GM06990 (cell line): ENCODE data around the gene DDX1.
"Not testable (repeated sequence)": the region's sequence is repeated elsewhere in the genome, so short reads cannot be mapped to it uniquely, and the experiment has no call there.

ENCODE experiments used
- DNase-seq: peaks from one replicate; pipeline ENCODE4 v3.0.0-alpha.2; 2011; ENCODE audit not compliant: insufficient read length; ENCODE audit errors: extremely low read depth
- H3K27me3 ChIP-seq: replicated peaks from 2 replicates; pipeline ENCODE4 v1.6.0; 2011; ENCODE audit warnings: low read length; ENCODE audit not compliant: control insufficient read depth, insufficient read depth
- H3K36me3 ChIP-seq: 2 replicates; pipeline ENCODE4 v1.5.1; 2011; ENCODE audit warnings: low read length; ENCODE audit not compliant: control insufficient read depth, insufficient read depth
- H3K4me3 ChIP-seq: replicated peaks from 2 replicates; pipeline ENCODE4 v1.5.1; 2011; ENCODE audit warnings: low read depth, mild to moderate bottlenecking, control low read depth, low read length
- TF ChIP-seq, protein P1 (sequence below): IDR thresholded peaks from 2 replicates; pipeline ENCODE4 v1.5.1; 2011; ENCODE audit warnings: low read length, control low read depth, mild to moderate bottlenecking, inconsistent platforms; ENCODE audit not compliant: insufficient read depth, poor library complexity, severe bottlenecking

The DDX1 gene

DNA sequence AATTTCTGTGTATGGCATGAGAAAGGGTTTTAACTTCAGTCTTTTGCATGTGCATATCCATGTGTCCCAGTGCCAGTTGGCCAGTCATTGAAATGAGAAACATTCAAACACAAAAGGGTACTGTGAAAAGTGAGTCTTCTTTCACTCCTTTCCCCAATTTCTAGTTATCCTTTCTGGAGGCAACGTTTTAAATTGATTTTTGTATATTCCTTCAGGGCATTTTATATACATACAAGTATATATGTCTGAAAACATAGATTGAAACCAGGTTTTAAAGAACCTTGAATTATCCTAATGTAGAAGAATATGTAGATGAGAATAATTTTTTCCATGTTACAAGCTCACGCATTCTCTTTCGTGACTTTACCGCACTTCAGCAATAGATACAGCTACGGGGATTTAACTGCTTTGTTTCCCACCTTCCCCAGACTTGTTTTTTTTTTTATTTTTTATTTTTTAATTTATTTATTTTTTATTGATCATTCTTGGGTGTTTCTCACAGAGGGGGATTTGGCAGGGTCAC lies 18.8 kb downstream of the DDX1 start:
- H3K27me3 ChIP-seq = no peaks in the 10 kb centered on the region
- peaks cover 9% of the 10 kb centered on the region for H3K36me3 ChIP-seq
- no peak for DNase-seq
- H3K4me3 ChIP-seq = no peak overlapping the region
- TF ChIP-seq, protein P1, sequence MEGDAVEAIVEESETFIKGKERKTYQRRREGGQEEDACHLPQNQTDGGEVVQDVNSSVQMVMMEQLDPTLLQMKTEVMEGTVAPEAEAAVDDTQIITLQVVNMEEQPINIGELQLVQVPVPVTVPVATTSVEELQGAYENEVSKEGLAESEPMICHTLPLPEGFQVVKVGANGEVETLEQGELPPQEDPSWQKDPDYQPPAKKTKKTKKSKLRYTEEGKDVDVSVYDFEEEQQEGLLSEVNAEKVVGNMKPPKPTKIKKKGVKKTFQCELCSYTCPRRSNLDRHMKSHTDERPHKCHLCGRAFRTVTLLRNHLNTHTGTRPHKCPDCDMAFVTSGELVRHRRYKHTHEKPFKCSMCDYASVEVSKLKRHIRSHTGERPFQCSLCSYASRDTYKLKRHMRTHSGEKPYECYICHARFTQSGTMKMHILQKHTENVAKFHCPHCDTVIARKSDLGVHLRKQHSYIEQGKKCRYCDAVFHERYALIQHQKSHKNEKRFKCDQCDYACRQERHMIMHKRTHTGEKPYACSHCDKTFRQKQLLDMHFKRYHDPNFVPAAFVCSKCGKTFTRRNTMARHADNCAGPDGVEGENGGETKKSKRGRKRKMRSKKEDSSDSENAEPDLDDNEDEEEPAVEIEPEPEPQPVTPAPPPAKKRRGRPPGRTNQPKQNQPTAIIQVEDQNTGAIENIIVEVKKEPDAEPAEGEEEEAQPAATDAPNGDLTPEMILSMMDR = no peak

DNA sequence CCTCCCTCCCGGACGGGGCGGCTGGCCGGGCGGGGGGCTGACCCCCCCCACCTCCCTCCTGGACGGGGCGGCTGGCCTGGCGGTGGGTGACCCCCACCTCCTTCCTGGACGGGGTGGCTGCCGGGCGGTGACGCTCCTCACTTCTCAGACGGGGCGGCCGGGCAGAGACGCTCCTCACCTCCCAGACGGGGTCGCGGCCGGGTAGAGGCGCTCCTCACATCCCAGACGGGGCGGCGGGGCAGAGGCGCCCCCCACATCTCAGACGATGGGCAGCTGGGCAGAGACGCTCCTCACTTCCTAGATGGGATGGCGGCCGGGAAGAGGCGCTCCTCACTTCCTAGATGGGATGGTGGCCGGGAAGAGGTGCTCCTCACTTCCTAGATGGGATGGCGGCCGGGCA lies 20.4 kb downstream of the DDX1 start:
- not testable (repeated sequence) for H3K36me3 ChIP-seq, DNase-seq

DNA sequence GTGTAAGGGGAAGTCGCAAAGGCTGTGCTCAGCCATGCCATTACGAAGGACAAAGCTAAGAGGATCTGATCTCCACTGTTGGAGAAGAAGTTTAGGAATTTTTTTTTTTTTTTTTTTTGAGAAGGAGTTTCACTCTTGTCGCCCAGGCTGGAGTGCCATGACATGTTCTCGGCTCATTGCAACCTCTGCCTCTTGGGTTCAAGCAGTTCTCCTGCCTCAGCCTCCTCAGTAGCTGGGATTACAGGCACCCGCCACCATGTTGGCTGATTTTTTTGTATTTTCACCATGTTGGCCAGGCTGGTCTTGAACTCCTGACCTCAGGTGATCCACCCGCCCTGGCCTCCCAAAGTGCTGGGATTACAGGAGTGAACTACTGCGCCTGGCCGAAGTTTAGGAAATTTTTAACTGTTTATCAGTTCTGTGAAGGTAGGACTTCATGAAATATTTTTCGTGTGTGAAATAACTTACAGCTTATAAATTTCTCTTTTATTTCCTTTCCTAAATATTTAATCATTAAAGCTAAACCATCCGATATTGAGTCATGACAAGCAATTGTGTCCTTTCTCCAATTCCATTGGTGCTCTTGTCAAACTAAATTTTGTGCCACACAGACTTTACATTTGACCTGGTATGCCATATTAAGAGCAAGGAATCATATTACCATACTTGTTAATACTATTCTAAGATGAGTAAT lies 22.2 kb downstream of the DDX1 start:
- Histone ChIP-seq H3K36me3 (peaks cover 11% of the 10 kb centered on the region), H3K4me3 (no peak overlapping the region), H3K27me3 (no peaks in the 10 kb centered on the region)
- TF ChIP-seq, protein P1 = no peak
- no peak for DNase-seq

More for the DNA sequence above, 20.4 kb downstream of the DDX1 start:
- H3K4me3 ChIP-seq, H3K27me3 ChIP-seq: not testable (repeated sequence)

DNA sequence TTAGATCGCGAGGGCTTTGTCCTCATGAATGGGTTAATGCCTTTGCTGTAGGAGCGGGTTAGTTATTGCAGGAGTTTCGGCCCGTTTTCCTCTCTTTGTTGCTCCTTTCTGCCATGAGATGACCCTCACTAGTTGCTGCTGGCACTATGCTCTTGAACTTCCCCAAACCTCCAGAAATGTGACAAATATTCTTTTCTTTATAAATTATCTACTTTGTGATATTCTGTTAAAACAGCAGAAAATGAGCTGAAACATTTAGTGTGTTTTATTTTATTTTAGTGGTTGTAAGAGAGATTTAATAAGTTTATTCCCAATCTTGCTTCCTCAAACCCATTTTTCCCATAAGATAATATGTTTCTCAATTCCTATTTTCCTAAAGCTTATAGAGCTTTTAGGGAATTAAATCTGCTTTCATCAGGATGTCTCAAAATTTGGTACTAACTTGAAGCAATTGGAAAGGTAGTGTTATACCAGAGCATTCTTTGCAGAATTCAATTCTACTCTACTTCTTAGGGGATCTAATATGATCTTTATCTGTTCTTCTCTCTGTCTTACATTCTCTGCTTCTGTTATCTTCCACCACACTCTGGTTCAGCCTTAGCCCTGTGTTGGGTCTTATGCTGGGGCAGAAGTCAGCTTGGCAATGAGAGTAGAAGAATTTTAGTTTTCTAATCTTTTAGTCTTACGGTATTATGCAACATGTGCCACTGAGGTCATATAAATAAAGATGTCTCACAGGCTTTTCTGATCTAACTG lies 23.1 kb downstream of the DDX1 start:
- no peak for DNase-seq
- TF ChIP-seq, protein P1 = no peak
- H3K27me3 ChIP-seq = no peaks in the 10 kb centered on the region
- no peak overlapping the region for H3K4me3 ChIP-seq
- H3K36me3 ChIP-seq = peaks cover 15% of the 10 kb centered on the region

DNA sequence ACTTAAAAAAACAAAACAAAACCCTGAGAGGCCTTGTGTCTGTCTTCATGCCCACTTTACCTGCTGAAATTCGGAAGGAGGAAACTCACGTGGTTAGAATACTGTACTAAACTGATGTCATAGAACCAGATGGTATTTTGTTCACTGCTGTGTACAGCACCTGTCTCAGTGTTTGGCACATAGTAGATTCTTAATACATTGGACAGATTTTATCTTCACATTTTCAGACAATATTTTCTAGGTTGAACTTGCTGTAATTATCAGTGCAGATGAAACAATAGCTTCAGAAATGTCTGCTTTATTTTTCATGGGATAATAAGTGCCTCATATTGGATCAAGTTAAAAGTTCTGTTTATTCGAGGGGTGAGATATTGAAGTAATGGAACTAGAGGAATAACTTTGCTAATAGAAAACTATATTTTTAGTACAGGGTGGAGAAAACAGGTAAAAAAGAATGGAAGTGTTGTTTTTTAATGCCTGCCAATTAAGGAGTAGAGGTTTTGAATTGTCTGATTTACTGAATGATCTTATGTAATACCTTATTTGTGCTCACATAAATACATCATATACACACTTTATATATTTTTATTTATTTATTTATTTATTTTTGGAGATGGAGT lies 23.7 kb downstream of the DDX1 start:
- DNase-seq = no peak
- H3K27me3 ChIP-seq = no peaks in the 10 kb centered on the region

DNA sequence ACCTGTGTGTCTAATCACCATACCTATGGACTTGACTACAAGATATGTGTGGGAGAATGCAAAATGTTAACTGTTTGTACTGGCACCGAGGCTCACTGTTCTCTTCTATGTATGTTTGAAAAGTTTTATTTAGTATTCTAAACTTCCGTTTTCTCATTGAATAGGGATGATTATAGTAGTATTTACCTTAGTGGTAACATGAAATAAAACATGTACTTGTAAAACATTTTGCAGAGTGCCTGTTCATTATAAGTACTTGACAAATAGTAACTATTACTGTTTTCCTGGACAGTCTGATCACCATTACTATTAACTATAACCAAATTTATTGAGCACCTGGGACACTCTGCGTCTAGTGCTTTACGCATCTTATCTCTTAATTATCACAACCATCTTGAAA lies 24.8 kb downstream of the DDX1 start:
- TF ChIP-seq, protein P1 = no peak
- no peak overlapping the region for H3K4me3 ChIP-seq
- H3K36me3 ChIP-seq = peaks cover 11% of the 10 kb centered on the region
- no peak for DNase-seq
- no peaks in the 10 kb centered on the region for H3K27me3 ChIP-seq

More for the DNA sequence above, 23.7 kb downstream of the DDX1 start:
- Histone ChIP-seq H3K36me3 (peaks cover 11% of the 10 kb centered on the region), H3K4me3 (no peak overlapping the region)
- TF ChIP-seq, protein P1 = no peak
